ENCODE data around the gene LCN2.

LCN2 gene

GRCh38 chr9:128190516-128191405 is 41.5 kb downstream of the LCN2 start:
- DNase-seq (ENCODE audit: low read depth in 2 of 3, low spot score in 2 of 3) = peak in 2 of 3 experiments; percentile 22 to 37

GRCh38 chr9:128191406-128192046 is 42.3 kb downstream of the LCN2 start, which contains the start of gene CIZ1:
CIZ1 (minus strand) TSS chr9:128191572; CDS start chr9:128190857, 715 bp downstream.
- peak; percentile 57 to 67 (median 61) for DNase-seq (ENCODE audit: low read depth in 2 of 3, low spot score in 2 of 3)

DNA sequence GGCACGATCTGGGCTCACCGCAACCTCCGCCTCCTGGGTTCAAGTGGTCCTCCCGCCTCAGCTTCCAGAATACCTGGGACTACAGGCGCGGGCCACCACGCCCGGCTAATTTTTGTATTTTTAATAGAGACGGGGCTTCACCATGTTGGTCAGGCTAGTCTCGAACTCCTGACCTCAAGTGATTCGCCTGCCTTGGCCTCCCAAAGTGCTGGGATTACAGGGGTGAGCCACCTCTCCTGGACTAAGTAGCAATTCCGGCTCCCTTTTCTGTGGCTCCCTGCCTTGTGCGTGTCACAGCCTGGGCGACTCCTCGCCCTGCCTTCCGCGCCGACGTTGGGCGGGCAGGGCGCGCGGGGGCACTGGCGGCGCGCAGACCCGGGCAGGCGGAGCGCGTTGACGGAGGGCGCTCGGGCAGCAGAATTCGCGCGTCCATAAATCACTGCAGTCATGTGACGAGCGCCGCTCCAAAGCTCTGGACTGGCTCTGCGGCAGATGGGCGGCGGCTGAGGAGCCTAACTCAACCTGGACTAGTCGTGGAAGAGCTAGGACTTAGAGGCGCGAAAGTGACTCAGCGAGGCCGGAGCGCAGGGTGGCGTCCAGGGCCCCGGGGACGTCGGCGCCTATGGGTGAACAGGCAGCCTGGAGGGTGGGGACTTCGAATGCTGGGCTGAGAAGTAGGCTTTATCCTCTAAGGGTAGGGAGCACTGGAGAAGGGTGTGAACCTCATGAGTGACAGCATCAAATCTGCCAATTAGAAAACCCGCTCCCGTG is 43.5 kb downstream of the LCN2 start:
- DNase-seq (ENCODE audit: low read depth in 2 of 3, low spot score in 2 of 3) = no peak

- DNase-seq (ENCODE audit: low read depth in 2 of 3, low spot score in 2 of 3) = no peak
Measured at GRCh38 chr9:128193469-128194096, 44.3 kb downstream of the LCN2 start.

GRCh38 chr9:128201441-128202369 is 52.5 kb downstream of the LCN2 start:
- DNase-seq (ENCODE audit: low read depth in 2 of 3, low spot score in 2 of 3) = no peak

GRCh38 chr9:128202648-128203023 is 53.4 kb downstream of the LCN2 start:
- no peak for DNase-seq (ENCODE audit: low read depth in 2 of 3, low spot score in 2 of 3)

Measured in activated CD8-positive, alpha-beta memory T cell treated with anti-CD3 and anti-CD28 coated beads for 48 hours (primary cell).